MCF 10A (cell line): ENCODE measurements around the gene HDGFL3. TPM values are rescaled to one million over a fixed set of nuclear protein-coding genes. Genes with fewer than 3 reads are reported as not detected.

Source experiments
- BruUV-seq: library from RNA; stranded (reverse); fragments of 400-500 nt; replicated peaks from 2 replicates; lab custom pipeline; 2021; lab: Mats Ljungman, UMichigan
- CTCF ChIA-PET: fragments of 300-600 bp; sonication (Branson Sonifier 250); formaldehyde crosslinking; extraction: SDS; loops from one replicate; lab custom pipeline; 2021; ENCODE audit warnings: antibody characterized with exemption, inconsistent platforms; lab: Yijun Ruan, JAX
- POLR2A ChIA-PET: fragments of 300-600, 350-650 bp; sonication (Branson Sonifier 250); formaldehyde crosslinking; extraction: SDS; loops from one replicate; lab custom pipeline; 2020; ENCODE audit warnings: antibody characterized with exemption, inconsistent platforms; lab: Yijun Ruan, JAX
- DNase-seq: peaks from one replicate; pipeline ENCODE4 v3.0.0-alpha.2; 2018; ENCODE audit not compliant: unreplicated experiment
- H3K27ac Mint-ChIP-seq: one replicate; pipeline ENCODE4 v1.8.0; 2022; ENCODE audit warnings: mild to moderate bottlenecking, low read depth, mixed read lengths; ENCODE audit not compliant: unreplicated experiment
- H3K27me3 Mint-ChIP-seq: one replicate; pipeline ENCODE4 v1.8.0; 2022; ENCODE audit warnings: mixed read lengths; ENCODE audit not compliant: insufficient read depth, unreplicated experiment
- H3K36me3 Mint-ChIP-seq: one replicate; pipeline ENCODE4 v1.8.0; 2022; ENCODE audit warnings: mild to moderate bottlenecking, moderate library complexity, mixed read lengths; ENCODE audit not compliant: insufficient read depth, unreplicated experiment
- H3K4me1 Mint-ChIP-seq: one replicate; pipeline ENCODE4 v1.8.0; 2022; ENCODE audit warnings: mixed read lengths; ENCODE audit not compliant: insufficient read depth, unreplicated experiment
- H3K4me3 Mint-ChIP-seq: one replicate; pipeline ENCODE4 v1.8.0; 2022; ENCODE audit warnings: mild to moderate bottlenecking, moderate library complexity, mixed read lengths; ENCODE audit not compliant: unreplicated experiment
- H3K9me3 Mint-ChIP-seq: one replicate; pipeline ENCODE4 v1.8.0; 2022; ENCODE audit warnings: mixed read lengths; ENCODE audit not compliant: unreplicated experiment
- intact Hi-C: fragments of 100-400 bp; cut with micrococcal nuclease; formaldehyde crosslinking; loops from 2 replicates; pipeline ENCODE4 v1.14.1; 2022
- total RNA-seq: library from RNA; stranded (reverse); gene quantifications from 2 replicates; pipeline ENCODE4 v1.2.3, GENCODE V29; 2022
- TF ChIP-seq, protein P1 (sequence below): fragments of 200-600 bp; IDR thresholded peaks from one replicate; pipeline ENCODE4 v1.8.0; 2022; ENCODE audit warnings: antibody characterized with exemption, mild to moderate bottlenecking; ENCODE audit not compliant: unreplicated experiment

The HDGFL3 gene
- total RNA-seq, 1 experiment from 2014 or later: 80.4 TPM

DNA sequence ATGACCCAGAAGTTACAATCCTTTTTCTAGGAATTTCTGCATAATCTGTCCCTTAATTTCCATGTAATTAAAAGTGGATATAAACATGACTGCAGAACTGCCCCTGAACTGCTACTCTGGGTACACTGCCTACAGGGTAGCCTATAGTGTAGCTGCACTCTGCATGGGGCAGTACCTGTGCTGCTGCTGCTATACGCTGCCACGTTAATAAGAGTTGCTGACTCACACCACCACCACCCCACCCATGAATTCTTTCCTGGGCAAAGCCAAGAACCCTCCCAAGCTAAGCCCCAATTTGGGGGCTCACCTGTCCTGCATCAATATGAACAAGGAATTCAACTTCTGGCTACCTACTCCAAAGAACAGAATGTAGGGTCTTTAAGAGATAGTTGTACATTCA lies 13.9 kb downstream of the HDGFL3 start:
- Mint-ChIP-seq H3K27me3 (no peaks in the 10 kb centered on the region), H3K4me3 (no peak overlapping the region), H3K9me3 (peaks cover 2% of the 10 kb centered on the region), H3K27ac (no peak overlapping the region), H3K4me1 (peaks cover 41% of the 10 kb centered on the region), H3K36me3 (no peaks in the 10 kb centered on the region)
- DNase-seq: no peak
- POLR2A ChIA-PET: interaction anchor here (0.7 to 4.0 kb wide), 2 partner anchors 11 to 88 kb away, joined by 3 to 54 read pairs; no protein-coding TSS in a partner anchor
- BruUV-seq: no TSS peak
- TF ChIP-seq, protein P1, sequence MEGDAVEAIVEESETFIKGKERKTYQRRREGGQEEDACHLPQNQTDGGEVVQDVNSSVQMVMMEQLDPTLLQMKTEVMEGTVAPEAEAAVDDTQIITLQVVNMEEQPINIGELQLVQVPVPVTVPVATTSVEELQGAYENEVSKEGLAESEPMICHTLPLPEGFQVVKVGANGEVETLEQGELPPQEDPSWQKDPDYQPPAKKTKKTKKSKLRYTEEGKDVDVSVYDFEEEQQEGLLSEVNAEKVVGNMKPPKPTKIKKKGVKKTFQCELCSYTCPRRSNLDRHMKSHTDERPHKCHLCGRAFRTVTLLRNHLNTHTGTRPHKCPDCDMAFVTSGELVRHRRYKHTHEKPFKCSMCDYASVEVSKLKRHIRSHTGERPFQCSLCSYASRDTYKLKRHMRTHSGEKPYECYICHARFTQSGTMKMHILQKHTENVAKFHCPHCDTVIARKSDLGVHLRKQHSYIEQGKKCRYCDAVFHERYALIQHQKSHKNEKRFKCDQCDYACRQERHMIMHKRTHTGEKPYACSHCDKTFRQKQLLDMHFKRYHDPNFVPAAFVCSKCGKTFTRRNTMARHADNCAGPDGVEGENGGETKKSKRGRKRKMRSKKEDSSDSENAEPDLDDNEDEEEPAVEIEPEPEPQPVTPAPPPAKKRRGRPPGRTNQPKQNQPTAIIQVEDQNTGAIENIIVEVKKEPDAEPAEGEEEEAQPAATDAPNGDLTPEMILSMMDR: no peak
- CTCF ChIA-PET: interaction anchor here (0.6 kb wide), 1 partner anchor 182 kb away, joined by 3 read pairs; the partner anchor contains the start of gene C15orf40
- intact Hi-C loops: no loop called here

DNA sequence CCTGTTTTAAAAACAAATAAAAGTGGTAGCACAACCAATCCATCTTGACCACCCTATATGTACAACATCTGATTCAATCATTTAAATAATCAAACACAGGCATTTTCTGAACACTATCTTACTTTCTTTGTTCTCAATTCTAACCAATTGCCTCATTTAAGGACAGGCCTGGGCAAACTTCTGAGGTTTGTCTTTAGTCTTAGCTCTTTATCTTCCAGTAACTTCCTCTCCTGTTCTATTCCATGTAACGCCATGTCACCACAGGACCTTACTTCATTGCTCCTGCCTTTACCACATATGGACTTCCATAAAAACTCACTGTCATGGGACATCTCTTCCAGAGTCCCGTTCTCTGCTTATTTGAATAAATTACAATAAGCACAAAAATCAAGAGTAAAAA lies 14.9 kb downstream of the HDGFL3 start:
- BruUV-seq: no TSS peak
- intact Hi-C loops: no loop called here
- H3K4me1 Mint-ChIP-seq: peaks cover 34% of the 10 kb centered on the region
- CTCF ChIA-PET: interaction anchor here (0.6 to 1.4 kb wide), 2 partner anchors 12 to 343 kb away, joined by 4 to 5 read pairs; no protein-coding TSS in a partner anchor
- POLR2A ChIA-PET: interaction anchor here (0.7 to 4.0 kb wide), 3 partner anchors 12 to 778 kb away, joined by 3 to 54 read pairs (median 3); no protein-coding TSS in a partner anchor
- no peak overlapping the region for H3K4me3 Mint-ChIP-seq
- no peak overlapping the region for H3K27ac Mint-ChIP-seq
- H3K9me3 Mint-ChIP-seq: peaks cover 8% of the 10 kb centered on the region
- no peaks in the 10 kb centered on the region for H3K36me3 Mint-ChIP-seq
- TF ChIP-seq, protein P1: no peak
- DNase-seq: no peak
- no peaks in the 10 kb centered on the region for H3K27me3 Mint-ChIP-seq

DNA sequence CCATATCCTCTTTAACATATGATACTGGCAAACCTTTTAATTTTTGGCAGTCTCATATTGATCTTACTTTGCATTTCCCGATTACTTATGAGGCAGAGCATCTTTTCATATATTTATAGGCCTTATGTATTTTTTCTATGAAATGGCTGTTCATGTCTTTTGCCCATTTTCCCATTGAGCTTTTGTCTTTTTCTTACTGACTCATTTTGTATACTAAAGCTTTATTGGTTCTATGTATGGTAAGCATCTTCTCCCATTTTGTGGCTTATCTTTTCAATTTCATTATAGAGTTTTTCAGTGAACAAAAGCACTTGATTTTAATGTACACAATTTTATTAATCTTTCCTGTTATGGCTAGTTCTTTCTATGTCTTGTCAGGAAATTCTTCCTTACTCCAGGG lies 17.2 kb downstream of the HDGFL3 start:
- Mint-ChIP-seq H3K27ac (no peak overlapping the region), H3K9me3 (peaks cover 8% of the 10 kb centered on the region), H3K4me1 (peaks cover 27% of the 10 kb centered on the region), H3K27me3 (no peaks in the 10 kb centered on the region), H3K36me3 (peaks cover 5% of the 10 kb centered on the region), H3K4me3 (no peak overlapping the region)
- intact Hi-C loops: no loop called here
- POLR2A ChIA-PET: interaction anchor here (1.0 to 1.1 kb wide), 2 partner anchors 16 to 124 kb away, joined by 4 to 6 read pairs; partner anchors contain the start of gene BTBD1
- BruUV-seq: no TSS peak
- TF ChIP-seq, protein P1: no peak
- CTCF ChIA-PET: no interaction called here
- DNase-seq: no peak

DNA sequence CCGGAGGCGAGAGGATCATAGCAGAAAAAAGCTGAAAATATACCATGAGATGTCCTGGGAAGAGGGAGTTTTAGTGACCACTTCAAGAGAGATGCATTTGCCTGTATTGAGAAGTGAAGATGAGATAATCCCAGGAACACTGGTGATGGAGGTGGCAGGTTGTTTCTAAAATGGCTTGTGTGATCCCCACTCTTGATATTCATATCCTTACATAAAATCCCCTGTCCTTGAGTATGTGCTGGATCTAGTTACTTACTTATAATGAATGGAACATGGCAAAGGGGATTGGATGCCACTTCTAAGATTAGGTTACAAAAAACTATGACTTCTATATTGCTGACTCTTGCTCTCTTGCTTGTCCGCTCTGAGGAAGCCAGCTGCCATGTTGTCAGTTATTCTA lies 22.1 kb downstream of the HDGFL3 start:
- TF ChIP-seq, protein P1: no peak
- intact Hi-C loops: no loop called here
- H3K4me1 Mint-ChIP-seq: no peaks in the 10 kb centered on the region
- H3K9me3 Mint-ChIP-seq: peaks cover 8% of the 10 kb centered on the region
- H3K4me3 Mint-ChIP-seq: no peak overlapping the region
- BruUV-seq: no TSS peak
- H3K36me3 Mint-ChIP-seq: peaks cover 5% of the 10 kb centered on the region
- POLR2A ChIA-PET: interaction anchor here (0.9 to 1.2 kb wide), 2 partner anchors 9 to 18 kb away, joined by 3 read pairs; no protein-coding TSS in a partner anchor
- DNase-seq: no peak
- no peaks in the 10 kb centered on the region for H3K27me3 Mint-ChIP-seq
- no peak overlapping the region for H3K27ac Mint-ChIP-seq
- CTCF ChIA-PET: no interaction called here
